ENCODE measurements around the gene TUBB4A.

DNA sequence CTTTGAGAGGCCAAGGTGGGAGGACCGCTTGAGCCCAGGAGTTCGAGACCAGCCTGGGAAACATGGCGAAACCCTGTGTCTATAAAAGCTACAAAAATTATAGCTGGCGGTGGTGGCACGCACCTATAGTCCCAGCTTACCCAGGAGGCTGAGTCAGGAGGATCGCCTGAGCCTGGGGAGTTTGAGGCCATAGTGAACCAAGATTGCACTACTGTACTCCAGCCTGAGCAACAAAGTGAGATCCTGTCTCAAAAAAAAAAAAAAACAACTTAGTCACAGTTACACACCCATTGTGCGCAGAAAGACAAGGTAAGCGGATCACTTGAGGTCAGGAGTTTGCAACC lies 19.8 kb downstream of the TUBB4A start:
- TF ChIP-seq, protein P1, sequence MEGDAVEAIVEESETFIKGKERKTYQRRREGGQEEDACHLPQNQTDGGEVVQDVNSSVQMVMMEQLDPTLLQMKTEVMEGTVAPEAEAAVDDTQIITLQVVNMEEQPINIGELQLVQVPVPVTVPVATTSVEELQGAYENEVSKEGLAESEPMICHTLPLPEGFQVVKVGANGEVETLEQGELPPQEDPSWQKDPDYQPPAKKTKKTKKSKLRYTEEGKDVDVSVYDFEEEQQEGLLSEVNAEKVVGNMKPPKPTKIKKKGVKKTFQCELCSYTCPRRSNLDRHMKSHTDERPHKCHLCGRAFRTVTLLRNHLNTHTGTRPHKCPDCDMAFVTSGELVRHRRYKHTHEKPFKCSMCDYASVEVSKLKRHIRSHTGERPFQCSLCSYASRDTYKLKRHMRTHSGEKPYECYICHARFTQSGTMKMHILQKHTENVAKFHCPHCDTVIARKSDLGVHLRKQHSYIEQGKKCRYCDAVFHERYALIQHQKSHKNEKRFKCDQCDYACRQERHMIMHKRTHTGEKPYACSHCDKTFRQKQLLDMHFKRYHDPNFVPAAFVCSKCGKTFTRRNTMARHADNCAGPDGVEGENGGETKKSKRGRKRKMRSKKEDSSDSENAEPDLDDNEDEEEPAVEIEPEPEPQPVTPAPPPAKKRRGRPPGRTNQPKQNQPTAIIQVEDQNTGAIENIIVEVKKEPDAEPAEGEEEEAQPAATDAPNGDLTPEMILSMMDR (IDR thresholded peaks at IDR 0.05) = no peak
- no peak for TF ChIP-seq ZFX (IDR thresholded peaks at IDR 0.05; ENCODE audit: borderline replicate concordance)
